HG02588 (cell line): ENCODE results near the gene MRNIP.
"Not testable (repeated sequence)": the region's sequence is repeated elsewhere in the genome, so short reads cannot be mapped to it uniquely, and the experiment has no call there.

Experiments
- ATAC-seq: cut with Tn5 transposase; IDR thresholded peaks from one replicate; pipeline ENCODE4 v1.9.1; 2021; ENCODE audit warnings: mild to moderate bottlenecking, moderate library complexity; ENCODE audit not compliant: unreplicated experiment

MRNIP gene

DNA sequence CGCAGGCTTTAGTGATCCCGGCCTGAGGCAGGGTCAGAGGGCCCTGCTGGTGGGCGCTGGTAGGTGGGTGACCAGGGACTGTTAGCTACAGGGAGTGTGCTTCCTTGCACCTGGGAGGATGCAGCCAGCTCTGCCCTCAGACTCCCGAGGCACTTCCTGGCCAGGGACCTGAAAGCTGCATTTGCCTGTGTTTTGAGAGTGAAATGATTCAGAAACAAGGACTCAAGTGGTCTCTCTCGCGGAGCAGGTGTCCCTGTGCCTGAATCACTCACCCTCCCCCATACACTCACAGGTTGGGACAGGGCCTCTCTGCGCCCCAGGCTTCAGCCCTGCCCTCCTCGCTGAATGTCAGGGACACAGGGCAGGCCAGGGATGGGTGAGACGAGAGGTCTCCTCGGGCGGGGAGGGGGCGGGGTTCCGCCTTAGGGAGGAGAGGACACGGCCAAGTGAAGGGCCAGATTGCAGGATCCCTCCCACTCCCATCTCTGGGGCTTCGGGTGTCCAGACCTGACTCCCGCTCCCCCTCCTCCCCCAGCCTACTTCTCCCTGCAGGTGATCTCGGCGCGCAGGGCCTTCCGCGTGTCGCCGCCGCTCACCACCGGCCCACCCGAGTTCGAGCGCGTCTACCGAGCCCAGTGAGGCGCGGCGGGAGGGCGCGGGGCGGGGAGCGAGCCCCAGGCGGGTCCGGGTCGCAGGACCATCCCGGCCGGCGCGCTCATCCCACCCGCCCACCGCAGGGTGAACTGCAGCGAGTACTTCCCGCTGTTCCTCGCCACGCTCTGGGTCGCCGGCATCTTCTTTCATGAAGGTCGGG is 63.4 kb downstream of the MRNIP start:
- peak; percentile 1 for ATAC-seq

DNA sequence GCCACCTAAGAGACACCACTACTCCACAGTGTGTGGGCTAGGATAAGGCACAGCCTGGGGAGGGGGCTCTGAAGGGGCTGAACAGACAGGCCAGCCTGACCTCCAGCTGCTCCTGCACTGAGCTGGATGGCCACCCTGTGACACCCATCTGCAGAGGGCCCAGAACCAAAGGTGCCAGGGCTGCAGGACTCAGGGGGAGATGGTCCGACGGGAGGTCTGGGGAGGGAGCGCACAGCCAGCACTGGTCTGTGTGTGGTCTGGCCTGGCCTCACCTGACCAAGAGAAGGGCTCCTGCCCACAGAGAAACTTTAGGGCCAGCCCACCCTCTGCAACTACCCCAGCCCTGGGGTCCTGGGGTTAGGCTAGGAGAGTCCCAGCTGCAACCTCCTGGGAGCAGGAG is 64.0 kb downstream of the MRNIP start:
- no peak for ATAC-seq

DNA sequence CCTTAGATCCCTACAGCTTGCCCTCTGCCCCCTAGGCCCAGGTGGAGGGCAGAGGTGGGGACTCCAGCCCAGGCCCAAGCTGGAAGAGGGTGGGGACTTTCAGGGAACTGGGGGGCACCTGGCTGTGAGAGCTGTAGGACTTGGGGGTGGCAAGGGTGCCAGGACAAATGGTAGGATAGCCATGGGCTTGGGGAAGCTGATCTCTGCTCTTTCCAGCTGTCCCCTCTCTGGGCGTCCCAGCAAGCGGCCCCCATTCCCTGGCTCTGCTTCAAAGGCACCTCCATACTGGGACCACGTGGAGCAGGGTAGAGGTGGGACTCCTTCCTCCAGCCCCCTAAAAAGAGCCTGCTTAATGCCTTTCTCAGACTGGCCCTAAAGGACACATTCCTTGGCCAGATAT is 64.4 kb downstream of the MRNIP start:
- no peak for ATAC-seq

DNA sequence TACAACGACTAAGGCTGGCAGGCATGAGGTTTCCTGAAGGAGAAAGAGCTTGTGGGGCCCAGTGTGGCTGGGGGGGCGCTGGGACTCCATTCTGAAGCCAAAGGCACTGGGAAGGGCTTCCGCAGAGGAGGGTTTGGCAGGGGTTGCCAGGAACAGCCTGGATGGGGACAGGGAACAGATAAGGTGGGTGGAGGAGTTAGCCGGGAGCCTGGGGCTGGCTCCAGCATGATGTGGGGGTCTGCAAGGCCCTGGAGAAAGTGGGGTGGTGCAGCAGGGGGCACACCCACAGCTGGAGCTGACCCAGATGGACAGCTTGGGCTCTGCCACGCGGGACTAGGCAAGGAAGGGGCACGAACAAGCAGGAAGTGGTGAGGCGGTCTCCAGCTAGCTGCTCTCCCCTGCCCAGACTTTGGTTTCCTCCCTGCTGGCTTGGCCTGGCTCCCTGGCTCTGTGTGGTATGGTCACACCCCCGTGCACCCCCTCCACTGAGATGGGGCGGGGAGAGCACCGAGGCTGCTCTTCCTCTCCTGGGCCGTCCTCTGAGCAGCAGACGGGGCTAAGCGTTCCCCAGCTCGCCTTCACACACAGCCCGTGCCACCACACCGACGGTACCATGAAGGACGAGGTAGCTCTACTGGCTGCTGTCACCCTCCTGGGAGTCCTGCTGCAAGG is 65.0 kb downstream of the MRNIP start, which contains the start of gene LTC4S:
LTC4S (plus strand) TSS at position 519 of the 672 bp plus-strand sequence; CDS start at position 614, 95 bp downstream.
- no peak for ATAC-seq

DNA sequence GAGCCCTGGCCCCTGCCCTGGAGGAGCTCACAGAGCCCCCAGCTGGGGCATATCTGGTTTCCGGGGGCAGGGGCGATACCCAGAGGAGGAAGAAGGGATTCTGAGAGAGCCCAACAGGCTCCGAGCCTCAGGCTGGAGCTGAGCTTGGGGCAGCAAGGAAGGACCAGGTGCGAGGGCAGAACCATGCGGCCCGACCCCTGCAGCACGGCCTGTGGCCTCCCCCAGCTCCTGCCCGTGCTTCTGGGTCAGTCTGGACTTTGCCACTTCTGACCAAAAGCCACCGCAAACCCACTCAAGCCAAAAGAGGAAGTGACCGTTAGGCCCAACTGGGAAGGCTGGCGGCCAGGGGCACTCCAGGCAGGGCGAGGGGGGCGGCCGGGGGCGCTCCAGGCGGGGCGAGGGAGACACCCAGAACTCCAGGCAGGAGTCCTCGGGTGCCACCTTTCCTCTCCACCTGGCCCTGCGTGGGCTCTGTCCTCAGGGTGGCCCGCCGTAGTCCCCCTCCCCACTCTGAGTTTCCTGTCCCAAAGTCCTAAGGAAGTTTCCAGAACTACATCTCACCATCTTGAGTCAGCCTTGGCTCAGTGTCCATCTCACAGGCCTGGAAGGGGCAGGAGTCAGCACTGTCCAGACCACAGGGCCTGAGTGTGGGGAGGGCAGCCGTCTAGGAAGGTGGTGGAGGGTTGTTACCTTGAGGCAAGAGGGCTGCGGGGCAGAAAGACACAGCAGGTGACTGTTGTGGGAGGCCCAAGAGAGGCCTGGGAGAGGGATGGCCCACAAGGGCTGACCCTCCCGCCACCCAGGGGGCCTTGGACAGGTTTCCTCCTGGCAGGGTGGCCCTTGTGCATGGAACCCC is 65.8 kb downstream of the MRNIP start:
- ATAC-seq = no peak

DNA sequence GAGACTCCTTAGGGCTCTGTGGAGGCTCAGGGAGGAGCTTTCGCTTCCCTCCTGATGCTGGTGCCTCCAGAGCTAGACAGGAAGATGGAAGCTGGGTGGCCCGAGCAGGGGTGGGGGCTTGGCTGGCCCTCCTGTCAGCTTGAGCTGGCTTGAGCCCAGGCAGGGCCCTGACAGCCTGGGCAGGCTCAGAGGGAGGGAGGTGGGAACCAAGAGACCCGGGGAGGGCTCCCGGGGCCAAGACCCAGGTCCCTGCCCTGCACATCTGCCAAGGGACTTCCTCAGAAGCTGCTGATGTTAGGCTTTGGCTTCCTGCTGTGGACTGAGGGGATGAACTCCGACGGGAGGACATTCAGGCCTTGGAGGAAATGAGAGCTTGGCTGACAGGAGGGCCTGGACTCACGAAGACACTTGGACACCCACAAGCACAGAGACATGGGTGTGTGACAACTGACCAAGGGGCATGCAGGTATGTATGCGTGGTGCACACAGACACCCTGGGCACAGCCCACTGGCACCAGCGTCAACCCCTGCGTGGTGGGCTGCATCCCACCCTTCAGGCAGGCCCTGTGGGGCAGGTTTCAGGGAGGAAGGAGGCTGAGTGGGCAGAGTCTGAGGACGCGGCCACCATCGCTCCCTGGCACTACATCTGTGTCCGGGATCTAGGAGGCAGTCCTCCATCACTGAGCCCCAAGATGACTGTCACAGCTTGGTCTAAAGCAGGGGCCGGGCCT is 66.6 kb downstream of the MRNIP start:
- no peak for ATAC-seq

DNA sequence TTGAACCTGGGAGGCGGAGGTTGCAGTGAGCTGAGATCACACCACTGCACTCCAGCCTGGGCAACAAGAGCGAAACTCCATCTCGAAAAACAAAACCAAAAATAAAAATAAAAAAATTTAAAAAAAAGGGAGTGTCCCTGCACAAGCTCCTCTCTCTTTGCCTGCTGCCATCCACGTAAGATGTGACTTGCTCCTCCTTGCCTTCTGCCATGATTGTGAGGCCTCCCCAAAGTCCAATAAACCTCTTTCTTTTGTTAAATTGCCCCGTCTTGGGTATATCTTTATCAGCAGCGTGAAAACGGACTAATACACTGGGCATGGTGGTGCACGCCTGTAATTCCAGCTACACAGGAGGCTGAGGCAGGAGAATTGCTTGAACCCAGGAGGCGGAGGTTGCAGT is 69.3 kb downstream of the MRNIP start:
- ATAC-seq = not testable (repeated sequence)

DNA sequence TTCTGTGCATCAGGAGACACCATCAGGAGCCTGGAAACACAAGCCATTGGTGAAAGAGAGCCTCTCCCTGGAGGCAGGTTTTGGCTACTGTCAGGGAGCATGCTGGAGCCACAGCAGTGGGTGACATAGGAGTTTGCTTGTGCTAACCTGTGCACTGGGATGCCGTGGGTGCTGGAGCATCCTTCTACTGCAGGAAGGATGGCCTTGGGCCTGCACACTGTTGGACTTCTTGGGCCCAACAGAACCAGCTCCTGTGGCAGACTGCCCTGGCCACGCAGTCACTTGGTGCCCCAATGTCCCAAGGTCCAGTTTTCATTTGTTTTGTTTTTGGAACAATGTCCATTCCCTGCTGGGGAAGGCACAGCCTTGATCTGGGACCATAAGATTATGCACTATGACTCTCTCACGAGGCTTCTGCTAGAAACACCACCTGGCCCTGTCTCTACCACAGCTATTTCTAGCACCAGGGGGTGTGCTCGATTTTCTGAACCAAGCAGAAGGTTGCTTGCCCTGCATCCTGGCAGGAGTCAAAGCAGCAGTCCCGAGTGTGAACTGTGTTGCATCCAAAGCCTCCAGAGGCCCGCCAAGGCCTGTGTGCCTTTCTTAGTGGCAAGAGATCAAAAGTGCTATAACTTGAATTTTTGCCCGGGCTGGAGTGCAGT is 70.3 kb downstream of the MRNIP start:
- no peak for ATAC-seq
